Fibroblast of pulmonary artery (primary cell): ENCODE results near the gene HAP1.
A peak's percentile ranks its signal among the peaks of the same experiment; 100 is the strongest.
"Not testable (repeated sequence)": the region's sequence is repeated elsewhere in the genome, so short reads cannot be mapped to it uniquely, and the experiment has no call there.

ENCODE experiments used
- DNase-seq: peaks from one replicate; pipeline ENCODE4 v3.0.0-alpha.2; 2010; ENCODE audit warnings: low read depth
- H3K4me3 ChIP-seq: replicated peaks from 2 replicates; pipeline ENCODE4 v1.5.1; 2011; ENCODE audit warnings: low read depth, mild to moderate bottlenecking, control low read depth, low read length, moderate library complexity
- CTCF ChIP-seq: IDR thresholded peaks from 2 replicates; pipeline ENCODE4 v1.5.1; 2011; ENCODE audit warnings: mild to moderate bottlenecking, control low read depth, low read length, inconsistent platforms; ENCODE audit errors: missing control alignments

HAP1 gene

GRCh38 chr17:41734139-41734948 is at the start of gene HAP1:
HAP1 (minus strand) TSS chr17:41734643; CDS start chr17:41734634, 9 bp downstream.
- peak; percentile 21 for DNase-seq
- no peak for TF ChIP-seq CTCF
- peak within 1 kb of the TSS; percentile 42 for H3K4me3 ChIP-seq

GRCh38 chr17:41782142-41782541 is 47.7 kb upstream of the HAP1 start:
- no peak for TF ChIP-seq CTCF
- H3K4me3 ChIP-seq, result no peak overlapping the region

GRCh38 chr17:41781404-41782110 is 47.1 kb upstream of the HAP1 start:
- no peak overlapping the region for H3K4me3 ChIP-seq
- peak; percentile 33 for DNase-seq
- no peak for TF ChIP-seq CTCF

More at GRCh38 chr17:41782142-41782541, 47.7 kb upstream of the HAP1 start:
- DNase-seq, result no peak

- no peak for TF ChIP-seq CTCF
- no peak overlapping the region for H3K4me3 ChIP-seq
- DNase-seq, result no peak
Measured at GRCh38 chr17:41779954-41780353, 45.5 kb upstream of the HAP1 start.

- no peak overlapping the region for H3K4me3 ChIP-seq
- peak; percentile 99 for DNase-seq
- no peak for TF ChIP-seq CTCF
Measured at GRCh38 chr17:41777574-41778188, 43.2 kb upstream of the HAP1 start.

- no peak for DNase-seq
- no peak overlapping the region for H3K4me3 ChIP-seq
- peak; percentile 47 for TF ChIP-seq CTCF
Measured at GRCh38 chr17:41777157-41777573, 42.7 kb upstream of the HAP1 start.

- not testable (repeated sequence) for H3K4me3 ChIP-seq, DNase-seq
Measured at GRCh38 chr17:41776262-41776900, 41.9 kb upstream of the HAP1 start.
